ENCODE data around the gene LCP2.

The LCP2 gene

DNA sequence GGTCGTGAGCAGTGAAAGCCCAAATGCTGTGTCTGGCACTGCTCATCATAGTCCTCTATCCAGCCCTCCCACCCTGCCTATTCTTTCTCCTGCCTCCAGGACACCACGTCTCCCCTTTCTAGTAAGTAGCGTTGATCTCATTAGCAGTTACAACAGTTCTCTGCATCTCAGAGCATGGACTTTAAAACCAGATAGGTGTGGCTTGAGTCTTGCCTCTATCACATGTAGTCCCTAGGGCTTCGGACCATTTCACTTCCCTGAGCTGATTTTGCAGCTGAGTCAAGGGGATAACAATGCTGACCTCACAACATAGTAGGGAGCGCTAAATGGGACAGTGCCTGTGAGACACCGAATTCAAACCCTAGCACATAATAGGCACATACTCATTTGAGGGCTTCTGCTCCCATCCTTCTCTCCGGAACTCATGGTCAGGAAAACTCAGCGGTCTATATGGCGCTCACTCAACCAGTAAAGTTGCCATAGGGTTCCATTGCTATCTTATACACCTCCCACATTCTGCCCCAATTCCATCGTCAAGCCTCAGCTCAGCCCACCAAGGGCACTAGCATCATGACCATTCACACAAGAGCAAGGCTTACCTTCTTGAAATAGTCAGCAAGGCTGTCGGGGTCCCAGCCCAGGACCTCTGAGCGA, 515 bp downstream of the LCP2 start:
- DNase-seq (ENCODE audit: low spot score) (no peak), FAIRE-seq (no peak)

DNA sequence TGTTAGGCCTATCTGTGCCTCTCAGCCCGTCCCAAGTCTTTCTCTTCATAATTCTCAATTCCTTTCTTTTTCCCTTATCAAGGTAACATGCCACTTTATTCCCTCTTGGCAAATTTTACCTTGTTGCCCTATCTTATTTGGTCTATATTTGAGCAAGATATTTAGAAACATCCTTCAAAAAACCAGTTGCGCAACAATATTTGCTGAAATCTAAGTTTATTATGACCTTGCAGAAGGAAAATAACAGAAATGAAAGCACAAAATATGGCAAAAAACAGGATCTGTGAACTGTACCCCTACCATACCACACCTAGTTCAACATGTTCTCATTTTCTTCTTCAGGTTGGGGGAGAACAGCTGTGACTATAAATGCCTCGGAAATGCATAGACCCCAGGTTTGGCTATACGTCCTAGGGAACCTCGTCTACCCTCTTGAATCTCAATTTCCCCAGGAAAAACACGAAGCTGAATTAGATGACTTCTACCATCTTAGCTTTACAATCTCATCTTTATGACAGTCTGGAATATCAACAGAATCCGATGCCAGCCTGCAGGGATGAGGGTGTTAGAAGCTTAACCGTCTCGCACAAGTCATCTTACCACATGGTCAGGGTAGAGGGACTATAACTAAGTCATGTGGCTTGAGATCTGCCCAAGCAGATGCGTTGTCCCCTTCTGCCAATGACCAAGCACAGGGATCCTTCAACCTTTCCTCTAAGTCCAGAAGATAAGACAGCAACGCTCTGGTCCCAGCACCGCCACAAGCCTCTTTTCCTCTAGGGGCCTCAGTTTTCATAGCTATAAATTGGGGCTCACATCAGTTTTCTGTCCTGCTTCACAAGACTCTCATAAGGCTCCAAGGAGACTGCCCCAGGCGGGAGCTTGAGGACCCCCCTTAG, 1.3 kb downstream of the LCP2 start:
- DNase-seq (ENCODE audit: low spot score) (no peak), FAIRE-seq (no peak)

DNA sequence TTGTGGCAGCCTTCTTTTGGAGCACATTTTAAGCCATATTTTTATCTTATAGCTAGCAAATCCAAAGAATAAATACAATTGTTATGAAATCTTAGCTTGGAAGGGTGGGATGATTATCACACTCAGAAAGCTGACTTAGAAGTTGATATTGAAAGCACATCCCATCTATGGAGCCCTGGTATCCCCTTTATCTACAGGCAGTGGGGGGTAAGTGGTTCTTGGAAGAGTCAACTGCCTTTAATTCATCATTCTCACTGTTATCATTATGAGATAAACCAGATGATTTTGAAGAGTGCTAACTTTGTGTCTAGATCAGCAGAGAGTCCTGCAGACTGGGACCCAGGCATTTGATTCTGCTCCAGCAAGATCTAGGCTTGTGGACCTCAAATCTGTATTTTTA, 3.0 kb downstream of the LCP2 start:
- no peak for FAIRE-seq
- no peak for DNase-seq (ENCODE audit: low spot score)

DNA sequence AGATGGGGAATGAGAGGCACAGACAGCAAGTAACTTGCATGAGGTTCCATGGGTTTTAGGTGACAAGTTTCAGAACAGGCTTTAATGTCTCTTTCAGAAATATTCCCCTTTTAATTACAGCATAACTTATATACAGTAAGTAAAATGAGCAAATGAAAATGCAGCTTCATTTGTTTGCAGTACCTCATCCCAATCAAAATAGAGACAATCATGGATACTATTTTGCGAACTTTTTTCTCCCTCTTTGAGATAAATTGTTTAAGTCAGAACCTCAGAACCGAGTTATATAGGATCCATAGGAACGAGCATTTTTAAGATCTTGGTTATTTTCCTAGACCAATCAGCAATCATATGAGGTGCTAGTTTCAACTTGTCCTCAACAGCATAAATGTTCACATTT, 3.5 kb downstream of the LCP2 start:
- DNase-seq (ENCODE audit: low spot score) (no peak), FAIRE-seq (no peak)

DNA sequence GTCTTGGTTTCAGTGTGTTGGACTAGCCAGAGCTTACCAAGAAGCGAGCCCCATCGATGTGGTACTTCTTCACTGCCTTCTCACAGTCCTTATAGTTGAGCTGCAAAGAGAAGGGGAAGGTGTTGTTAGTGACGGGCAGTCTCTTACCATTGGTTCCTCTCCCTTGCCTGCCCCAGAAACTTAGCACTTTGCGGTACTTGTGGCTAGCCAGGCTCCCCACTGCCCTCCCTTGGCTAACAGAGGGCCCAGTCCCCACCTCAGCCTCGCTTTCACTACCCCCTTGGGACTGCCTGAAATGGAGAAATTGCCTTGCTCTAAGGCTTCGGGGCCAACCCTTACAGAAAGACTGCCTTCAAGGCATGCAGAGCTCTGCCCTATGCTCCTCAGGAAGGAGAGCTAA, 4.3 kb downstream of the LCP2 start:
- FAIRE-seq (no peak), DNase-seq (ENCODE audit: low spot score) (no peak)

DNA sequence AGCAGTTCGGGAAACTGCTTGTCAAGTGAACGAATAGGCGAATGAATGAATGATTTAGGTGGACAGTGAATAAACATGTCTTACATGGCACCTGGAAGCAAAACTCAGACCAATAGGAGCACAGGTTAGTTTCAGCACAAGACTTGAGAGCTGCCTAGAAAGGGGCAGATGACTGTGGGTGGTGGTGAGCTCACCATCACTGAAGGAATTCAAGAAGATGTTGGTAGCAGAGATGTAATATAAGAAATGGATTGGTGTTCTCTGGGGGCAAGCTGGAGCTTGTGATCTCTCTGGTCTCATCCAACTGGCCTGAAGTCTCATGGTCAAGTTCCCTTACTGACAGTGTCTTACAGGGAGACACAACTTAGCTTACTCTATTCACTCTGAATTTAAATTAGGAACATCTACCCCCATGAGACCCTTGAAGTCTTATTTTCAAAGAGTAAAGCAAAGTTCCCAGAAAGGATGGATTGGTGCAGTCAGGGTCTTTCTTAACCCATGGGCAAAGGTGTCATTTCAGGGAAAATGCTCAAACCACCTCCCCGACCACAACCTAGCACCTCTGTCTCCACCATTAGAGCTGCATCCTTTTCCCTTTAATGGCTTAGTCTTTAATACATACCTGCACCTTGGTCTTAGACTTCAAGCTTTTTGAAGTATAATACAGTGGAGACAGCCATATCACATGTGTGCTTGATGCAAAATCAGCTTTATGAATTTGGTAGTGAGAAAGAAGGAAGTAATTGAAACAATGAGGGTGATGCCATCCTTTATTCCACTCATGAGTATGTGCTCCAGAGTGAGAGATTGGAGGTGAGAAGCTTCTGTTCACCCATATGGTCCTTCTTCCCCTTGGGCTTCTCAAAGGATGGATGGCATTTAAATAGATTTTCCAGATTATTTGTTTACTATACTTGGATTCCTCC, 5.1 kb downstream of the LCP2 start:
- DNase-seq (ENCODE audit: low spot score) (no peak), FAIRE-seq (no peak)

DNA sequence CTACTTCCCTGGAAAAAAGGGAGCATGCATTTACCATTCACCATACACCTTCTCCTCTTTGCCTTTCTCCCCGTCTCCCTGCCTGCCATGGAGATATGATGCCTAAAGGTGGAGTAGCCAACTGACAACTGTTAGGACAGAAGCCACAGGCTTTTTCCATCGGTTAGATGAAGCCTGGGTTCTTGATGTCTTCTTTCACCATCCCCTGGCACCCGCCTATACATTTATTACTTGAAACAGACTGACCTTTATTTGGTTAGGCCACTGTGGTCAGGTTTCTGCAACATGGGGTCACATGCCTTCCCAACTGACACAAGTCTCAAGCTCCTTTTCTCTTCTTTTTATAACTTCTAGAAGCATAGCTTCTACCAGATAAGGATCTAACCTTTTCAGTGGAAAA, 7.1 kb downstream of the LCP2 start:
- DNase-seq (ENCODE audit: low spot score) (no peak), FAIRE-seq (no peak)

DNA sequence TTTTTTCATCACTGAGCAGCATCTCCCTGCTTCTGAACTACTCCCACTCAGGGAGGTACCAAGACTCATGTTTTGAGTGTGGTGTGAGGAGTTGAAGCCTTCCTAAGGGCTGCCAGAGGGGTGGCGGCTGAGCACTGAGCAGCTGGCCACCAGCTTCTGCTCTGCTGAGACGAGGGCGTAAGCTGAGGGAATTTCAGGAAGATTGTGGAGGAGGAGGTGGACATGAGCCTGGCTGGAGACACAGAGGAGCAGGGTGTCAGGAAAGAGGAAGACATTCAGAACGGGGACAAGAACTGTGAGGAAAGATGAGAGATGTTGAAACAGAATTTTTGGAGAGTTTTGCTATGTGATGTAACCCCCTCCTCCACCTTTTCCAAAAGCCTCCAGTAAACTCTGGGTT, 7.8 kb downstream of the LCP2 start:
- DNase-seq (ENCODE audit: low spot score) (no peak), FAIRE-seq (no peak)

DNA sequence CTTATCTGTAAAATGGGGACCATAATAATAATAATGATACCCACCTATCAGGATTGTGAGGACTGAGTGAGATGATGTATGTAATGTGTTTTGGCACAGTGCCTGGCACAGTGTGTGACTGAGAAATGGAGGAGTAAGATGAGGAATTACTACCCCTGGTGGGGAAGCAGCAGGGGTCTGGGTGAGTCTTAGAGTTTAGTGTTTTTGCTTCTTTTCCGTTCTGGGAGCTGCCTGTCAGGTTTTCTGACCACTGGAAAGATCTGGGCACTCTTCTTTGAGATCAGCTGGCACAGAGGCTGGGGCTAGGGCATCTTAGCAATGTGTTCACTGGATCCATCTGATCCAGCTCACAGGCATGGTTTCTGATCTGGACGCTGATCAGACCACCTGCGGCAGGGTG, 8.5 kb downstream of the LCP2 start:
- no peak for FAIRE-seq
- no peak for DNase-seq (ENCODE audit: low spot score)

DNA sequence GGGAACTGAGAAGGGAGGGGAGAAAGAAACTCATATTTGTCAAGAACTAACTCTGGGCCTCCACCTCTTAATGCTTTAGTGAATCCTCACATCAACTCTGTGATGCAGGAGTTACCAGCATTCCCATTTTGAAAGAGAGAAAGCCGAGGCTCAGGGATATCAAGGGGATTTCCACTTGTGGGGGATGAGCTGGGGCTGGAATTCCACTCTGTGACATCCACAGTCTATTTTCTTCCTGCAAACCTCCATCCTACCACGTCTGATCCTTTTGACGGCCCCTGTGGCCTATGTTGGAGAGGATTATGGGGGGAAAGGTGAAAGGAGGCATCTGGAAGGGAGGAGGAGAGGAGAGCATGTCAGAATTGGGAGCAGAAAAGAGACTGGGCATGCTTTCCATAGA, 9.0 kb downstream of the LCP2 start:
- FAIRE-seq (no peak), DNase-seq (ENCODE audit: low spot score) (no peak)

DNA sequence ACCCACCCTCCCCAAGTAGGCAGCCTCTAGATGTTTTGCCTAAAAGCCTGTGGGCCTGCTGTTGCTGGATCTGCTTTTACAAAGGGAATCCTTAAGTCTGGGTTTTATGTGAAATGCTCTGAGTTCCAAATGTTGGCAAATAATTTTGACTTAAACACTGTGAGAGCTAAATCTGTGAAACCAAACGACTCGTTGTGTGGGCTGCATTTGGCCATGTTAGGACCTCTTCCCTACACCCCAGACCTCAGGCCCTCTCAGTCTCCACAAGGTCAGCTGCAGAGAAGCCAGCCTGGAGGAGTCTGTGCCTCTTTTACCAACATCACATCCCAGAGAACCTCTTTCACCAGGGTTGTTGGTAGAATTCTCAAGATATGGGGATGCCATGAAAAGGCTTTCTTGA, 9.4 kb downstream of the LCP2 start:
- FAIRE-seq, result no peak
- DNase-seq (ENCODE audit: low spot score), result no peak

DNA sequence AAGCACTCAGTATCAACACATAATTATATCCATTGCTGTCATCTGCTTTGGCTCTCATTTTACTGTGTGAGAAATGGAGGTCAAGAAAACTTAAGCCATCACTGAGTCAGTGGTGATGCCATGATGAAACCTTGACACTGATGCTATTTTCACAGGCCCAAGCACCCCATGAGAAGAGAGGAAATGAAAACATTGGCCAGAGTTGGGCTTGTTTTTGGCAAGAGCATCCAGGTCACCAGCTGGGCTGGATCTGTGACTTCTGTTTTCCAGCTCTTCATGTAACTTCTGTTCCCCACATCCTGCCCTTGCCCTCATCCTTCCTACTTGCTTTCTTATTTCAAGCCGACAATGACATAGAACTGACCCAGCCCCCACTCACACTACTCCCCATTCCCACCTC, 10.0 kb downstream of the LCP2 start:
- FAIRE-seq, result no peak
- DNase-seq (ENCODE audit: low spot score), result no peak

DNA sequence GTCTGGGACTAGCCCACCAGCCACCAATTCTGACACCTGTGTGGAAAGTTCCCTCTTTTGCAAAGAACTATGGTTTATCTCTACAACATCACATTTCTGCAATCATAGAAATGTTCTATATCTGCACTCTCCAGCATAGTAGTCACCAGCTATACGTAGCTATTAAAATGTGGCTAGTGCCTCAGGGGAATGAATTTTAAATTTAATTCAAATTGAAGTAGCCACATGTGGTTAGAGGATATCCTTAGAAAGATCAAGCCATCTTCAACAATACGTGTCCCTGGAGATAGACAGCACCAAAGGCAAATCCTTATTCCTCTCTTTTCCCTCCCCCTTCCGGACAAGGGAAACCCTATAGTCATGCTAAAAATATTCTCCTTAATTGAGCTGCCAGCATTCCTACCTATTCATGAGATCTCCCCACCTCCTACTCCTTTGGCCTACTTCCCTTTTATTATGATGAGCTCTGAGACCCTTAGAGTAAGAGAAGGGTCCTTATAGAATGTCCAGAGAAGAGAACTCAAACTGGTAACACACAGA, 11.1 kb downstream of the LCP2 start:
- DNase-seq (ENCODE audit: low spot score), result no peak
- no peak for FAIRE-seq

DNA sequence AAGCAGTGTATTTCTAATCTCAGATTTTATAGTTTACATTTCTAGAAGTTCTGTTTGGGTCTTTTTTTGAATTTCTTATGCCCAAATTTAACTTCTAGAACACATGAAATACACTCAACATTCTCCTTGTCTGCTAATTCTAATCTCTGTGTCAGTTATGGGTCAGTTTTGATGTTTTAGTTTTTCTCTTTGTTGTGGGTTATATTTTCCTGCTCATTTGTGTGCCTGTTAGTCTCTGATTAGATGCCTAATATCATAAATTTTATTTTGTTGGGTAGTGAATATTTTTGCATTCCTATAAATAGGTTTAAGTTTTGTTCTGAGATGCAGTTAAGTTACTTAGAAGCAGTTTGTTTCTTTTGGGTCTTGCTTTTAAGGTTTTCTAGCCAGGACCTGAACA, 12.4 kb downstream of the LCP2 start:
- no peak for FAIRE-seq
- DNase-seq (ENCODE audit: low spot score), result no peak

DNA sequence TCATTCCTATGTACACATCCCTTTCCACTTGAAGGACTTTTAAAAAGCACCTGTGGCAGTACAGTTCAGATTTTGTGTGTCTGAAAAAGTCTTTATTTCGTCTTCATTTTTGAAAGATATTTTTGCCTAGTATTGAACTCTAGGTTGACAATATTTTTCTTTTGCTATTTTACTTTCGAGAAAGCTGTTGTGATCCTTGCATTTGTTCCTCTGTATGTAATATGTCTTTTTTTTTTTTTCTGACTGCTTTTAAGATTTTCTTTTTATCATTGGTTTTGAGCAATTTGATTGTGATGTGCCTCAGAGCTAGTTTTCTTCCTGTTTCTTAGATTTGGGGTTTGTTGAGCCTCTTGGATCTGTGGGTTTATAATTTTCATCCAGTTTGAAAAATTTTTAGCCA, 13.3 kb downstream of the LCP2 start:
- FAIRE-seq (no peak), DNase-seq (ENCODE audit: low spot score) (no peak)

DNA sequence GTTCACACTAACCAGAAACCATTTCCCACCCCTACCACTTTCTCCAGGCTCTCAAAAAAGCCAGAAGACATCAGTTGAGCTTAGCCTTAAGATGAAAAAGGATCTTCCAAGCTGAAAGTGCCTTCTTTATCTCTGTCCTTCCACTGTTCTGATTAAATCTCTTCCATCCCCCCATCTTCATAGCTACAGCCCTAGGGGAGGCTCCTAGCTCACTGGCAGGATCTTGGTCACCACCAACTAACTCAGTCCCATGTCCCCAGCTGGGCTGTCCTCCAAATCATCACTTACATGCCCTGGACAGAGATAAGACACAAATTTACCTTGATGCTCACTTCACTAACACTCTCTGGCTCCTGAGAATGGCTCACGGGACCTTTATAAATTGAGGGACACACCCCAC, 14.3 kb downstream of the LCP2 start:
- FAIRE-seq, result no peak
- no peak for DNase-seq (ENCODE audit: low spot score)

DNA sequence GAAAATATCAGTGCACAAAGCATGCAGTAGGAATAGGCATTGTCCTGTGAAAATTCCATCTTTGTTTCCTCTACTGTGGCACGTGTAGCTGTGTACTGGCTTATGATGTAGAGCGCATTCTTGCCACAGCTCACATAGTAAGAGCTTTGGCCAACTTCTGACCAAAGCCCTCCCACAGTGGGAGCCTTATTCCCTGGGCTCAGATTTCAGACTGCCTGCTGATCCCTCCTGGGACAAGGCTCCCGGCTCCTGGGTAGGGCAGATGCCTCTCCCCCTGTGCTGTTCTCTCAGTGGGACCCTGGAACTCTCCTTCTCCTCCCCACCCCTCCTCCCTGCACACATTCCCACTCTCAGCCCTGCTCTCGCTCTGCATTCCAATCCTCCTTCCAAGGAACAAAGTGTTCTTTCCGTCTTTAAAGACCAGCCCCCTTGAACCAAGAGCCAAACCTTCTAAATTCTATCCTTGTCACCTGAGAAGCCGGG, 17.5 kb downstream of the LCP2 start:
- no peak for FAIRE-seq
- DNase-seq (ENCODE audit: low spot score), result no peak

DNA sequence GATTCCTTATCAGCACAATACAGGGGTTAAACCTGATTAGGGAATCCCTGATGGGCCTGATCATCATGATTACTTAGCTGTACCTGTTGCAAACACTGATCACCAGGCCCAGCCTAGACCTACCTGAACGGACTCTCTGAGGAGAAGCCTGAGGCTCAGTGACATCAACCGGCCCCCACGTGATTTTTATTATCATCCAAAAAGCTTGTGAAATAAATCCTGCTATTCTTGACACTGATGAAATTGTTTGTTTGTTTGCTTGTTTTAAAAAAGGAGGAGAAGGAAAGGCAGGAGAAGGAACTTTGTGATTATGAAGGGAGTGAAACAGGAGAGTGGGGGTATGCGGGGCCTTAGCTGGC, 18.1 kb downstream of the LCP2 start:
- DNase-seq (ENCODE audit: low spot score) (no peak), FAIRE-seq (no peak)

DNA sequence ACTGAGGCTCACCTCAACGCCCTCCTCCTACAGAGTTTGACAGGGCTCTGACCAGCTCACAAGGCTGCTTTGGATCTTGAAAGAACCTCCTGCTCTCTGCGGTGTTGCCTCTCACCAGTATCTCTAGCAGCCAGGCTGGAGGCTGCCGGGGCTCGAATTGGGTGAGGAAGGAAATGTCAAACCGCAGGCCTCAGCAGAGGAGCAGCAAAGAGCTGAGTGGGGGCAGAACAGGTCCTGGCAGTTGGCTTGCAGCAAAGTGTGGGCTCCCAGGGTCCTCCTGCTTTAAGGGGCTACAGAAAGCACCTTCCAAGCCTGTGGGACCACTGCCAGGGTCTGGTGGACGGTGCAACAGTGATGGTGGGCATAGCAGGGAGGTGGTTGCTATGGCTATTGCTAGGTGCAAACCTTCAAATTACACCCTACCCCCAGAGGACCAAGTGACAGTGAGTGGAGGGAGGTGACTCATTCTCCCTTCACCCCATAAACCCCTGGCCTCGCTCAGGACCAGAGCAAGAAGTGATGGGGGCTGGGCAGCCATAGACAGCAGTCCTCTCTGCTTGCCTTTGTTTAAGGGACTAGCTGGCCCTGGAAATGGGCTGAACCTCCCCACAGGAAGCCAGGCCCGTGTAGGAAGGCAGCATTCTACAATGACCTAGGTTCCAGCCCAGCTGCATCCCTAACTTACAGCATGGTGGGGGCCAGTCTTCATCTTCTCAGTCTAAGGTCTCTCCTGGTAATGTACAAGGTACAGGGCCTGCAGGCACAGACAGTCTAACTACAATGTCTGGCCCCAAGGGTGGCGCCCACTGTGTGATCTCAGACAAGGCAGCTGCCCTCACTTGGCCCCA, 18.7 kb downstream of the LCP2 start:
- DNase-seq (ENCODE audit: low spot score) (no peak), FAIRE-seq (no peak)

DNA sequence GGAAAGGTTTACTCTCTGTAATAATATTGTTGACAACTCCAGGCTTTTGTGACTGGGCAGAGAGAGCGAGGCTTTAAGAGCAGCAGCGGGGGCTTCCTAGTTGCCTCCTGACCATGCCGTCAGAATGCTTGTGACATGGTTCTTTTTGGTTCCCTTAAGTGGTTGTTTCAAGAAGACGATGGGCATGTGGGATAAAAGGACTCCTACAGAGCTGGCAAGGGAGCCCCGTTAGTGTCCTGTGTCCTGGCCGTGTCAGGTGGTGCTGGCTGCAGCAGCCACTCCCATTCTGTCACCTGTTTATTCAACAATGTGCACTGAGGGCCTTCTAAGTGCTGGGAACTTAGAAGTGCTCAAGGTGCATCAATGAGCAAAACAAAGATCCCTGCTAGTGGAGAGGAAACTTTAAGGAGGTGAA, 19.7 kb downstream of the LCP2 start:
- FAIRE-seq (no peak), DNase-seq (ENCODE audit: low spot score) (no peak)

DNA sequence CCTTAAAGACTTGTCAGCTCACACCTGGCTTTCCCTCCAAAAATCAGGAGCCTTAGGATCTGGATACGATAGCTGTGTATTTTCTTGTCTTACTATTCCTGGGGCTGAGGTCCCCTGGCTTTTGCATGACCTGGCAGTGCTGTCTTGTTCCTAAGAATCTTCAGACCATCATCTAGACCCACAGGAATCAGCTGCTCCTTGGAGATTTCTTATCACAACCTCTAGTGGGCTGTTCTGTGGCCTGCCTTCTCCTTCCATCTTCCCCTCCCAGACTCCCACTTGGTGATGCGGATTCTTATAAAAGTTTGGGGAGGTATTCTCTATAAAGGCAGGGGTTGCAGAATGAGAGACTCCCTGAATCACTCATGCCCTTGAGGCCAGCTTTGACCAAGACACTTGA, 21.4 kb downstream of the LCP2 start:
- DNase-seq (ENCODE audit: low spot score) (no peak), FAIRE-seq (no peak)

Data from urothelium cell line (cell line).